NOMO-1 (cell line): ENCODE measurements around the gene HTR3E.

ENCODE experiments used
- DNase-seq, 2 experiments: peaks; one replicate each; lab custom pipeline; 2025; ENCODE audit not compliant: unreplicated experiment in 2 of 2; lab: John Stamatoyannopoulos, UW

Gene HTR3E

GRCh38 chr3:184155644-184156521 is 59.0 kb downstream of the HTR3E start:
- peak; percentile 61 to 62 for DNase-seq

- no peak for DNase-seq
These were observed 59.7 kb downstream of the HTR3E start for GRCh38 chr3:184156522-184156955.
